GM10248 (cell line): ENCODE data around the gene DSPP.

Source experiments
- CTCF ChIA-PET: fragments of 300-600 bp; sonication (Branson Sonifier 250); formaldehyde crosslinking; extraction: SDS; loops from one replicate; lab custom pipeline; 2021; ENCODE audit warnings: antibody characterized with exemption; lab: Yijun Ruan, JAX
- POLR2A ChIA-PET: fragments of 350-650 bp; sonication (Branson Sonifier 250); formaldehyde crosslinking; extraction: SDS; loops from one replicate; lab custom pipeline; 2020; ENCODE audit warnings: antibody characterized with exemption; lab: Yijun Ruan, JAX
- DNase-seq: peaks from one replicate; pipeline ENCODE4 v3.0.0; 2012; ENCODE audit errors: extremely low spot score
- TF ChIP-seq, protein P1 (sequence below): IDR thresholded peaks from 2 replicates; pipeline ENCODE4 v1.5.1; 2012; ENCODE audit warnings: mild to moderate bottlenecking, low read depth; ENCODE audit errors: extremely low read depth, missing control alignments, control extremely low read depth

DSPP gene

DNA sequence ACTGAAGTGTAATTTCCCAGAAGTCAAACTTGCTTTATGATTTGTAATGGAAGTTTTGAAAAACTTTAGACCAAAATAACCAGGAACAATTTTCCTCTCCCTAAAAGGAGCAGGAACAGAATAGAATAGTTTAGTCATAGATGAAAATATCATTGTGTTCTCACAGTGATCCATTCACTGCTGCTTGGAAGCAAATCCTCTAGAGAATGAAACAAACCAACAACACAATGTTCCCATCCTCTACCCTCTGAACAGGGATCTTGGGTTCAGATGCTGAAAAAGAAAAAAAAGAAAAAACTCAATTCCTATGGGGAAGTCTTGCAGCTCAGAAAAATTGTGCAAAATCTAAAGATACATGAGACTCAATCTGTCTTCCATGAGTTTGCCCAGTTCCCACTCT is 12.2 kb downstream of the DSPP start:
- CTCF ChIA-PET = no interaction called here
- POLR2A ChIA-PET = no interaction called here

DNA sequence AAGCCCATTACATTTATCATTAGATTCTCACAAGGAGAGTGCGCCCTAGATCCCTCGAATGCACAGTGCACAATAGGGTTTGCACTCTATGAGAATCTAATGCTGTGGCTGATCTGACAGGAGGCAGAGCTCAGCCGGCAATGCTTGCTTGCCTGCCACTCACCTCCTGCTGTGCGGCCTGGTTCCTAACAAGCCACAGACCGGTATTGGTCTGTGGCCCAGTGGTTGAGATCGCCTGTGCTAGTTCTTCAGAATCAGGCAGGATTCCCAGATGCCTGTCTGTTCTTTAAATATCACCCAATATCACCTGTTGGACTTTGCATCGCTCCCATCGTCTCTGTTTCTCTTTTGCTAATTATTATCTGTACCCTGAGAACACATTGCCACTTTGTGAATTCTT is 14.0 kb downstream of the DSPP start:
- DNase-seq = no peak
- TF ChIP-seq, protein P1, sequence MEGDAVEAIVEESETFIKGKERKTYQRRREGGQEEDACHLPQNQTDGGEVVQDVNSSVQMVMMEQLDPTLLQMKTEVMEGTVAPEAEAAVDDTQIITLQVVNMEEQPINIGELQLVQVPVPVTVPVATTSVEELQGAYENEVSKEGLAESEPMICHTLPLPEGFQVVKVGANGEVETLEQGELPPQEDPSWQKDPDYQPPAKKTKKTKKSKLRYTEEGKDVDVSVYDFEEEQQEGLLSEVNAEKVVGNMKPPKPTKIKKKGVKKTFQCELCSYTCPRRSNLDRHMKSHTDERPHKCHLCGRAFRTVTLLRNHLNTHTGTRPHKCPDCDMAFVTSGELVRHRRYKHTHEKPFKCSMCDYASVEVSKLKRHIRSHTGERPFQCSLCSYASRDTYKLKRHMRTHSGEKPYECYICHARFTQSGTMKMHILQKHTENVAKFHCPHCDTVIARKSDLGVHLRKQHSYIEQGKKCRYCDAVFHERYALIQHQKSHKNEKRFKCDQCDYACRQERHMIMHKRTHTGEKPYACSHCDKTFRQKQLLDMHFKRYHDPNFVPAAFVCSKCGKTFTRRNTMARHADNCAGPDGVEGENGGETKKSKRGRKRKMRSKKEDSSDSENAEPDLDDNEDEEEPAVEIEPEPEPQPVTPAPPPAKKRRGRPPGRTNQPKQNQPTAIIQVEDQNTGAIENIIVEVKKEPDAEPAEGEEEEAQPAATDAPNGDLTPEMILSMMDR = no peak
- CTCF ChIA-PET = no interaction called here
- POLR2A ChIA-PET = no interaction called here

More for the DNA sequence above, 12.2 kb downstream of the DSPP start:
- DNase-seq = no peak
- TF ChIP-seq, protein P1 = no peak

DNA sequence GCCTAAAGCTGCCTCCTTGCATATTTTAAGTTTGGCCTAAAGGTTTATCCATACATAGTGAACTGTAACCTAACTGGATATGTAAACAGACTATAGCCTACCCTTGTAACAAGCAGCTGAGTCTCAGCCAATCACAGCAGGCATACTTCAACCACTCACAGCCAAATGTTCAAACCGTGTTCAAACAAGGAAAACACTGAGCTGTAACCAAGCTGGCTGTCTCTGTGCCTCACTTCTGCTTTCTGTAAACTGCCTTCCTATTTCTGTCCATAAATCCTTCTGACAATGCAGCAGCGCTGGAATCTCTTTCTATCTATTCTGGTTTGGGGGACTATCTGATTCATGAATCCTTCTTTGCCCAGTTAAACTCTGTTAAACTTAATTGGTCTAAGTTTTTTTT is 16.4 kb downstream of the DSPP start:
- ChIA-PET POLR2A (interaction anchor here (0.6 kb wide), 1 partner anchor 234 kb away, joined by 3 read pairs; the partner anchor contains the start of gene HSD17B11), CTCF (interaction anchor here (1.3 to 2.7 kb wide), 2 partner anchors 15 to 20 kb away, joined by 7 to 12 read pairs; no protein-coding TSS in a partner anchor)
- no peak for DNase-seq
- TF ChIP-seq, protein P1 = no peak

DNA sequence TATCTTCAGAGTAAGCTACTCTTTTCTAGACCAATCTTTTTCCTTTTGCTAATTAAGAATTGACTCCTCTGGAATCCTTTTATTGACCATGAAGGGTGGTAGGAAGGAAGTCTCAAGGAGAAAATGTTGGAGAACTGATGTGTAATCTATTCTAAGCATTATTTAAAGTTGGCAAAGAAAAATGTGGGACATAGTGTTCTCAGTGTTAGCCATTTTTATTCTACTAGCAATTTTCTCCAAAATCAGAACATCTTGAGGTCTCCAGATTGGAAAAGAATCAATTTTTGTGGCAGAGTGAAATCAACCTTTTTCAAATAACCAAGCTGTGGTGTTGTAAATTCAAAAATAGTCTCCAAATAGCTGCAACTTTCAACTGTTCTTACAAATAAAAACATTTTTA is 23.3 kb downstream of the DSPP start:
- ChIA-PET POLR2A (no interaction called here), CTCF (no interaction called here)
- TF ChIP-seq, protein P1 = no peak
- DNase-seq = no peak

DNA sequence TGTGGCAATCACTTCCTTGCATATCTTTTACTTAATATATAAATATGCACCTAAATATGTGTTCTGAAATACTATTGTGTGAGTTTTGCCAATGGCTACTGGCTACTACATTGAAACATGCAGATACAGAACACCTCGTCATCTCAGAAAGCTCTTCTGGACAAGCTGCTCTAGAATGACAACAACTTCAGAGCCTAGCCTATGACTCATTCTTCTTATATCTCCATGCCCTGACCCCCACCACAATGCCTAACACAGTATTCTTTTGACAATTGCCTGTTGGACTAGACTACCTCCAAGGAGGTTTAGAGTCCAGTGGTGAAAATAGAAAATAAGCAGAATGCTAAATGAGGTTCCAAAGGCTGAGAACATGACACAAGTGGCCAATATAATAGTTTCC is 24.1 kb downstream of the DSPP start:
- TF ChIP-seq, protein P1 = no peak
- no peak for DNase-seq
- ChIA-PET CTCF (interaction anchor here (1.8 kb wide), 1 partner anchor 14 kb away, joined by 4 read pairs; no protein-coding TSS in a partner anchor), POLR2A (no interaction called here)

DNA sequence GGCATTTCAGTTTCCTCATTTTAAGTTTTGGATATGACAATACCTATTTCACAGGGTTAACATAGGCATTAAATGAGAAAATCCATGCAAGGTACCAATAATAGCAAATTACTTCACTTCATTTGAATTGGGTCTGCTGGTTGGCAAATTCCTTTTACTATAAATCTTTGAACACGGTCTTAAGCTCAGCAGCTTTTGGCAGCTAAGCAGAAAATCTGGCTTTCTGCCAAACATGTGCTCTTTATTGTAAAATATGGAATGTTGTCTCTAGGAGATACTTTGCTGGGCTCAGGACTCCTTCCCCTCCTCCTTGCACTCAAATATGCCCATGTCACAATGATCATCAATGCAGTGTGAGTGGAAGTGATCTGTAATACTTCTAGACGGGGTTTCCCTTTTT is 24.9 kb downstream of the DSPP start:
- DNase-seq = no peak
- POLR2A ChIA-PET = no interaction called here
- TF ChIP-seq, protein P1 = no peak
- CTCF ChIA-PET = interaction anchor here (1.8 kb wide), 1 partner anchor 13 kb away, joined by 4 read pairs; no protein-coding TSS in a partner anchor
